ENCODE results near the gene PPP1R9B.

GRCh38 chr17:50184611-50185398 is 34.3 kb upstream of the PPP1R9B start:
- no peak for TF ChIP-seq CTCF (IDR thresholded peaks at IDR 0.05; ENCODE audit: borderline replicate concordance, extremely low read depth, low read length, poor library complexity, severe bottlenecking)
- no peak for TF ChIP-seq EZH2 (IDR thresholded peaks at IDR 0.05; ENCODE audit: borderline replicate concordance, low read depth, low read length, severe bottlenecking)
